Breast epithelium (tissue), 4 donors: ENCODE results near the gene RSAD1. TPM values are rescaled to one million over a fixed set of nuclear protein-coding genes. Genes with fewer than 3 reads are reported as not detected.

Experiments used
- DNase-seq, 2 donors: peaks; one replicate each; pipeline ENCODE4 v3.0.0-alpha.2; 2019; ENCODE audit warnings: low spot score in 2 of 2
- H3K27ac ChIP-seq, 2 donors: fragments of 200-600 bp; sonication (generic) in 1 of 2; one replicate each; pipeline ENCODE4 v1.5.1; 2016 to 2019; ENCODE audit warnings: mild to moderate bottlenecking in 1 of 2
- H3K27me3 ChIP-seq, 2 donors: fragments of 200-600 bp; sonication (generic) in 1 of 2; one replicate each; pipeline versions ENCODE4 v1.5.1 to v1.6.0; 2017 to 2019; ENCODE audit warnings: control low read depth in 1 of 2, mild to moderate bottlenecking in 1 of 2
- H3K36me3 ChIP-seq: fragments of 200-600 bp; one replicate; pipeline ENCODE4 v1.5.1; 2019
- H3K4me1 ChIP-seq, 2 donors: fragments of 200-600 bp; sonication (generic); one replicate each; pipeline ENCODE4 v1.5.1; 2016 to 2019; ENCODE audit warnings: control low read depth in 1 of 2
- H3K4me3 ChIP-seq, 3 donors: fragments of 200-600 bp; sonication (generic); 1 replicate in 2 of 3; 2 replicates in 1 of 3; pipeline ENCODE4 v1.5.1; 2016 to 2019; ENCODE audit warnings: mild to moderate bottlenecking in 3 of 3, moderate library complexity in 2 of 3
- H3K9me3 ChIP-seq, 2 donors: fragments of 200-600 bp; sonication (generic) in 1 of 2; one replicate each; pipeline ENCODE4 v1.5.1; 2016 to 2019; ENCODE audit warnings: control low read depth in 1 of 2
- CTCF ChIP-seq, 3 donors: fragments of 450-650 bp; IDR thresholded peaks; one replicate each; pipeline ENCODE4 v1.5.1; 2016 to 2017; ENCODE audit warnings: antibody characterized with exemption in 3 of 3, mild to moderate bottlenecking in 3 of 3, moderate library complexity in 3 of 3
- POLR2A ChIP-seq: fragments of 450-650 bp; IDR thresholded peaks from one replicate; pipeline ENCODE4 v1.6.1; 2016; ENCODE audit warnings: antibody characterized with exemption, mild to moderate bottlenecking, moderate library complexity
- POLR2AphosphoS5 ChIP-seq, 3 donors: sonication (generic); formaldehyde crosslinking; IDR thresholded peaks; one replicate each; pipeline ENCODE4 v1.6.1; 2017; ENCODE audit warnings: antibody characterized with exemption in 3 of 3
- intact Hi-C: fragments of 100-400 bp; cut with DNase I; formaldehyde crosslinking; loops from one replicate; pipeline ENCODE4 v1.15.1; 2023; ENCODE audit warnings: low total_unique reads
- total RNA-seq, 3 donors: library from RNA; depleted of rRNA; stranded (reverse); fragments of >200 nt; gene quantifications; one replicate each; pipeline ENCODE4 v1.1.0, GENCODE V29; 2016

The RSAD1 gene
- total RNA-seq, 3 donors from 2014 or later: 33.6 to 39.0 (median 35.1) TPM

- H3K27ac ChIP-seq: peak within 1 kb of the TSS; percentile 68 to 72
- DNase-seq: peak in 1 of 2 donors; percentile 65
- intact Hi-C loops: no loop called here
Measured at GRCh38 chr17:50468304-50469207, 10.1 kb upstream of the RSAD1 start, which contains the start of gene CHAD. CHAD (minus strand) TSS chr17:50468880; CDS start chr17:50468813, 67 bp downstream.

GRCh38 chr17:50469208-50469605 lies 9.5 kb upstream of the RSAD1 start:
- Histone ChIP-seq H3K4me1 (peaks cover 6% of the 10 kb centered on the region in 2 donors), H3K36me3 (no peaks in the 10 kb centered on the region), H3K27me3 (no peaks in the 10 kb centered on the region), H3K9me3 (no peaks in the 10 kb centered on the region), H3K27ac (peak overlapping the region; percentile 68 to 72), H3K4me3 (peak overlapping the region; percentile 27 to 65 (median 53))
- intact Hi-C loops: no loop called here
- no peak for DNase-seq
- TF ChIP-seq CTCF (IDR thresholded peaks at IDR 0.05) (no peak), POLR2A (no peak), POLR2AphosphoS5 (IDR thresholded peaks at IDR 0.05) (no peak)

More at GRCh38 chr17:50468304-50469207, 10.1 kb upstream of the RSAD1 start, which contains the start of gene CHAD:
- no peak for TF ChIP-seq CTCF (IDR thresholded peaks at IDR 0.05)
- no peak for TF ChIP-seq POLR2A
- peak in 1 of 3 donors; percentile 10 for TF ChIP-seq POLR2AphosphoS5 (IDR thresholded peaks at IDR 0.05)
- no peaks in the 10 kb centered on the region for H3K36me3 ChIP-seq
- peaks cover 6% of the 10 kb centered on the region in 2 donors for H3K4me1 ChIP-seq
- peak within 1 kb of the TSS; percentile 27 to 65 (median 53) for H3K4me3 ChIP-seq
- no peaks in the 10 kb centered on the region for H3K27me3 ChIP-seq
- no peaks in the 10 kb centered on the region for H3K9me3 ChIP-seq

GRCh38 chr17:50469671-50470305 lies 8.9 kb upstream of the RSAD1 start:
- H3K27ac ChIP-seq: peak overlapping the region; percentile 68 to 72
- no peaks in the 10 kb centered on the region for H3K36me3 ChIP-seq
- intact Hi-C loops: no loop called here
- H3K27me3 ChIP-seq: no peaks in the 10 kb centered on the region
- H3K4me1 ChIP-seq: peaks cover 6% of the 10 kb centered on the region in 2 donors
- DNase-seq: no peak
- H3K9me3 ChIP-seq: no peaks in the 10 kb centered on the region
- no peak for TF ChIP-seq POLR2AphosphoS5 (IDR thresholded peaks at IDR 0.05)
- TF ChIP-seq CTCF (IDR thresholded peaks at IDR 0.05): no peak
- TF ChIP-seq POLR2A: no peak
- H3K4me3 ChIP-seq: peak overlapping the region in 2 of 3 donors; percentile 53 to 65

GRCh38 chr17:50470426-50470825 lies 8.2 kb upstream of the RSAD1 start:
- Histone ChIP-seq H3K4me1 (peaks cover 6% of the 10 kb centered on the region in 2 donors), H3K36me3 (no peaks in the 10 kb centered on the region), H3K4me3 (no peak overlapping the region), H3K27ac (peak overlapping the region; percentile 68 to 72), H3K27me3 (no peaks in the 10 kb centered on the region), H3K9me3 (no peaks in the 10 kb centered on the region)
- TF ChIP-seq POLR2A (no peak), CTCF (IDR thresholded peaks at IDR 0.05) (no peak), POLR2AphosphoS5 (IDR thresholded peaks at IDR 0.05) (no peak)
- intact Hi-C loops: no loop called here
- DNase-seq: peak in 1 of 2 donors; percentile 78
